ENCODE data around the gene DENND1A. TPM values are rescaled to one million over a fixed set of nuclear protein-coding genes. Genes with fewer than 3 reads are reported as not detected.

DENND1A gene
- total RNA-seq, 1 donor from 2014 or later, result 48.1 TPM

DNA sequence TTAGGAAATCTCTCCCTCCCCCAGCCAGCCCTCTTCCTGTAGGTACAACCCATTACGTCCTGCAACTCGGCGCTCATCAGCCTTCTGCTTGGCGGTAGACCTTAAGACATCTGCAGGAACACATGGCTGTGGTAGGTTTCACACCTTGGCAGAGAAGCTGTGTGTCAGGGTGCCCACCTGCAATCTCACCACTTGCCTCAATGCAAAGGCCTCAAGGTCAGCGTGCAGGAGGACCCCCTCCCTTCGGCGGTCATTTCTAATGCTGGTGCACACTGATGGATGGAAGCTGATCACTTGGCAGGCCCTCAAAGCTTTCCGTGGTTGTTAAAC lies 506.6 kb downstream of the DENND1A start:
- H3F3A ChIP-seq (ENCODE audit: low read depth), result no peaks in the 10 kb centered on the region
- no peaks in the 10 kb centered on the region for H3K36me3 ChIP-seq
- no peaks in the 10 kb centered on the region for H3K27me3 ChIP-seq
- peaks cover 46% of the 10 kb centered on the region for H3K4me1 ChIP-seq
- H3K4me3 ChIP-seq, result no peak overlapping the region
- H3K27ac Mint-ChIP-seq, result no peak overlapping the region
- H3K27ac ChIP-seq, result no peak overlapping the region
- peaks cover 12% of the 10 kb centered on the region for H3K27me3 Mint-ChIP-seq (ENCODE audit: insufficient read depth, low read depth)
- H2AFZ ChIP-seq (replicated peaks), result no peak overlapping the region
- no peak overlapping the region for H3K9ac ChIP-seq
- H3K9me3 ChIP-seq (ENCODE audit: low read depth), result no peaks in the 10 kb centered on the region
- H3K4me3 Mint-ChIP-seq, result no peak overlapping the region
- H3K4me2 ChIP-seq, result no peak overlapping the region
- no peak for TF ChIP-seq EZH2 (IDR thresholded peaks at IDR 0.05)
- TF ChIP-seq, protein P1, sequence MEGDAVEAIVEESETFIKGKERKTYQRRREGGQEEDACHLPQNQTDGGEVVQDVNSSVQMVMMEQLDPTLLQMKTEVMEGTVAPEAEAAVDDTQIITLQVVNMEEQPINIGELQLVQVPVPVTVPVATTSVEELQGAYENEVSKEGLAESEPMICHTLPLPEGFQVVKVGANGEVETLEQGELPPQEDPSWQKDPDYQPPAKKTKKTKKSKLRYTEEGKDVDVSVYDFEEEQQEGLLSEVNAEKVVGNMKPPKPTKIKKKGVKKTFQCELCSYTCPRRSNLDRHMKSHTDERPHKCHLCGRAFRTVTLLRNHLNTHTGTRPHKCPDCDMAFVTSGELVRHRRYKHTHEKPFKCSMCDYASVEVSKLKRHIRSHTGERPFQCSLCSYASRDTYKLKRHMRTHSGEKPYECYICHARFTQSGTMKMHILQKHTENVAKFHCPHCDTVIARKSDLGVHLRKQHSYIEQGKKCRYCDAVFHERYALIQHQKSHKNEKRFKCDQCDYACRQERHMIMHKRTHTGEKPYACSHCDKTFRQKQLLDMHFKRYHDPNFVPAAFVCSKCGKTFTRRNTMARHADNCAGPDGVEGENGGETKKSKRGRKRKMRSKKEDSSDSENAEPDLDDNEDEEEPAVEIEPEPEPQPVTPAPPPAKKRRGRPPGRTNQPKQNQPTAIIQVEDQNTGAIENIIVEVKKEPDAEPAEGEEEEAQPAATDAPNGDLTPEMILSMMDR (IDR thresholded peaks at IDR 0.05), result no peak
- no peak for TF ChIP-seq EZH2phosphoT487 (IDR thresholded peaks at IDR 0.05)
- H3K79me2 ChIP-seq (ENCODE audit: low read depth), result no peaks in the 10 kb centered on the region
- H3K4me1 Mint-ChIP-seq, result peaks cover 55% of the 10 kb centered on the region
- peaks cover 8% of the 10 kb centered on the region for H3K36me3 Mint-ChIP-seq
- no peaks in the 10 kb centered on the region for H3K9me3 Mint-ChIP-seq
- peaks cover 16% of the 10 kb centered on the region for H4K20me1 ChIP-seq (ENCODE audit: low read depth)
- no peak for DNase-seq (ENCODE audit: low spot score)

DNA sequence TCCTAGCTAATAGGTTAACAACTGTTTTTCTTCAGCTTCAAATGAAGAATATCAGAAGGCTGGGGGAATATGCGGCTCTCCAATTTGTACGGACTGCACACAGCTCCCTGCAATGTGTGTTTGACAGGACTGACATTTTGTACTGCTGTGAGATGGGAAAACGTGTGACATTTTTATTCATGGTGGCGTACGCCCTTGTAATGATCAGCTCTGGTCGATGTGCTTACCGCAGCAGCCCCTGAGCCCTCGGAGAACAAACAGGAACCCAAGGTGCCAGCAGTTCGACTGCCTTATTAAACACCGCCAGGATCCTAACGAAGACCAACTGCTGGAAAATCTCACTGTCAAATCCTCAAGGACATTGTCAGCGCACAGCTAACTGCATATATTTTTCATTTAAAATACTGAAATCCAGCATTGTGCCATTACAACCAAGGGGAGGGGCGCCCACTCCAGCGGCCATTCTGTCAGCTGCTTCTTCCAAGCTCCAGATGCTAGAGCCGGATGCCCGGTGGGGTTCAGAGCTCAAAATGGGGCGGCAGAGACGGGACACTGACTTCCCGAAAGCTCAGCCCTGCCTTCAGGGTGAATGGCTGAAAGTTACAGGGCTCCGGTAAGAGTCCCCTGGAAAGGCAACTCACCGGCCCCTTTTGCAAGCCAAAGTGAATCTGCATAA lies 507.2 kb downstream of the DENND1A start:
- Mint-ChIP-seq H3K4me3 (no peak overlapping the region), H3K36me3 (peaks cover 7% of the 10 kb centered on the region), H3K27me3 (ENCODE audit: insufficient read depth, low read depth) (peaks cover 10% of the 10 kb centered on the region), H3K4me1 (peaks cover 60% of the 10 kb centered on the region), H3K27ac (no peak overlapping the region), H3K9me3 (no peaks in the 10 kb centered on the region)
- no peak overlapping the region for H3K4me3 ChIP-seq
- peaks cover 46% of the 10 kb centered on the region for H3K4me1 ChIP-seq
- no peaks in the 10 kb centered on the region for H3K27me3 ChIP-seq
- no peak overlapping the region for H2AFZ ChIP-seq (replicated peaks)
- TF ChIP-seq, protein P1 (IDR thresholded peaks at IDR 0.05), result no peak
- TF ChIP-seq EZH2phosphoT487 (IDR thresholded peaks at IDR 0.05) (no peak), EZH2 (IDR thresholded peaks at IDR 0.05) (no peak)
- no peaks in the 10 kb centered on the region for H3F3A ChIP-seq (ENCODE audit: low read depth)
- H4K20me1 ChIP-seq (ENCODE audit: low read depth), result peaks cover 18% of the 10 kb centered on the region
- H3K27ac ChIP-seq, result no peak overlapping the region
- H3K9ac ChIP-seq, result no peak overlapping the region
- no peak for DNase-seq (ENCODE audit: low spot score)
- H3K4me2 ChIP-seq, result no peak overlapping the region
- H3K79me2 ChIP-seq (ENCODE audit: low read depth), result no peaks in the 10 kb centered on the region
- no peaks in the 10 kb centered on the region for H3K36me3 ChIP-seq
- H3K9me3 ChIP-seq (ENCODE audit: low read depth), result no peaks in the 10 kb centered on the region

DNA sequence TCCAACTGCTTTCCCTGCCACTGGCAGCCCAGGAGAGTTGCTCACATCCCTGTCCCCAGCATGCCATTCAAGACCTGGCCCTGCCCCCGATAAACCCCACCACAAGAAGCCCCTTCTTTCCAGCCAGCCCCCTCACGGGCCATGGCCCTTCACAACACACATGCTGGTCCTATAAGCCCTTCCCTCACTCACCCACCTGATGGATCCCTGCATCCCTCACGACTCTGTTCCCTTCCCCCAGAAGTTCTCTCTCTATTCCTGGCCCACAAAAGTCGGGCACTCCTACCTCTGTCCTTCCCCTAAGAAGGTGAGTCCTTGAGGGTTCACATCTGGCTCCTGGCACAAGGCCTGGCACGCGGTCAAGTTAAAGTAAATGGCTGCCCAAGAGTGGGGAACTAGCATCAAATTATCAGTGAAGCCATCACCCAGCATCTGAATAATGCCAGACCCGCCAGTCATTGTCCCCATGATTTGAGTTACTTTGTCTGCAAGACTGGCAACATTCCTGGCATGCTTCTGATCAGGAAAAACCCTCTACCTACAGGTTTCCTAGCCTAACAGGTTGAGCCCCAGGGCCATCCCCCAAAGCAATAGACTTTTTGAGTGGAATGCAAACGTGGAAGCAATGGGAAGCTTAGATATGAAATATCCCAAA lies 508.0 kb downstream of the DENND1A start:
- Histone ChIP-seq H3K36me3 (no peaks in the 10 kb centered on the region), H3K27me3 (no peaks in the 10 kb centered on the region), H3K4me2 (no peak overlapping the region), H3K4me3 (no peak overlapping the region), H3K9ac (no peak overlapping the region), H3K4me1 (peaks cover 46% of the 10 kb centered on the region), H3F3A (ENCODE audit: low read depth) (no peaks in the 10 kb centered on the region), H4K20me1 (ENCODE audit: low read depth) (peaks cover 18% of the 10 kb centered on the region), H3K27ac (no peak overlapping the region), H3K79me2 (ENCODE audit: low read depth) (no peaks in the 10 kb centered on the region), H3K9me3 (ENCODE audit: low read depth) (no peaks in the 10 kb centered on the region), H2AFZ (replicated peaks) (no peak overlapping the region)
- Mint-ChIP-seq H3K27ac (peak overlapping the region; percentile 48), H3K4me1 (peaks cover 63% of the 10 kb centered on the region), H3K4me3 (no peak overlapping the region), H3K27me3 (ENCODE audit: insufficient read depth, low read depth) (peaks cover 10% of the 10 kb centered on the region), H3K36me3 (peaks cover 7% of the 10 kb centered on the region), H3K9me3 (no peaks in the 10 kb centered on the region)
- TF ChIP-seq EZH2 (IDR thresholded peaks at IDR 0.05) (no peak), EZH2phosphoT487 (IDR thresholded peaks at IDR 0.05) (no peak)
- TF ChIP-seq, protein P1 (IDR thresholded peaks at IDR 0.05), result no peak
- DNase-seq (ENCODE audit: low spot score), result no peak
